ENCODE measurements around the gene ANKS1A.

Gene ANKS1A

DNA sequence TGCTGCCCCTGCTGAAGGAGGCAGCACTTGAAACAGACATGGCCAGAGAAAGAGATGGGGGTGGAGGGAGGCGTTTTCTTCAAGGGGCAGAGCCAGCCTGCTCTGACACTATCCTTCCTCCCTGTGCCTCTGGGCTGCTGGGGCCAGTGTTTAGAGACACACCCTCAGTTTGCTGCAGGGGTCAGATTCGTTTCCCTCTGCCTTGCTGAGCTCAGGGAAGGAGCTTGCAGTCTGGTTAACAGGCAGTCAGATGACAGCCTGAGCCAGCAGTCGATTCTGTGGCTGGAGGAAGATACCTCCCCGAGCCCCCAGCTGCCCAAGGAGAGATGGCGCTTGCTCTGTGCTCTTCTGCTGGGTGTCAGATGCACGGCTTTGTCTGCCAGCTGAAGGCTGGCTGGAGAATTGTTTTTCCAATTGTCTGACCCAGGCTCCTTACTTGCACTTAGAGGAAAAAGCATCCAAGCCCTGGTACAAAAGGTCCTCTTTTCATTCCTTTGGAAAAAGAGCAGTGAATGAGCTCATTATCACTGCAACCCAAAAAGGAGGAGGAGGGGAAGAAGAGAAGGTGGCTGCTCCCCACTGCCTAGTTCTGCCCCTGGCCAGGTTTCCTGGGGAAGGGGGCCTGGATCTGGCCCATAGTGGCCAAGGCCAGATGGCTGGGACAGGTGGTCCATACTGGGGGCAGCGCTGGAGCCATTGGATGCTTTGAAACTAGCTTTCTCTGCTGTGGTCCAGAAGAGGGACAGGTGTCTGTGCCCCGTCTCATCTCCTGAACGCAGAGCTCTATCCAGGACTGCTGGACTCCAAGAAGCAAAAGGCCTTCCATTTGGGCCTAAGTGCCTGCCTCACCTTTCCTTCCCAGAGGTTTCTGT is 163.9 kb downstream of the ANKS1A start:
- DNase-seq (ENCODE audit: low spot score) = no peak

DNA sequence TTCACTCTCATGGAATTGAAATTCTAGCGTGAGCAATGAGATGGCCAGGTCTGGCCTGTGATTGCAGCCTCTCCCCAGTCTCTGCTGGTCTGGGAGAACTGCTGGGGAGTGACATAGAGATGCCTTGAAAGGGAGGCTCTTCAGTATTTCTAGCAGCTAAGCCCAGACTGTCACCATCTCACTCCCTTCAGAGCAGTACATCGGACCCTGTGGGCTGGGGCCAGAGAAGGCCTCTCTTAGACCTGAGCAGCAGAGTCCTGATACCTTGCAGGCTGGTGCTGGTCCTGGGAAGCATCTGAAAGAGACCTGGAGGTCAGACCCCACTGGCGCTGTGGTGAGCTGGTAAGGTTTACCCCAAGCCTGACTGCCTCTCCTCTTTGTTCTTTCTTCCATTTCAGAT is 164.6 kb downstream of the ANKS1A start:
- no peak for DNase-seq (ENCODE audit: low spot score)

DNA sequence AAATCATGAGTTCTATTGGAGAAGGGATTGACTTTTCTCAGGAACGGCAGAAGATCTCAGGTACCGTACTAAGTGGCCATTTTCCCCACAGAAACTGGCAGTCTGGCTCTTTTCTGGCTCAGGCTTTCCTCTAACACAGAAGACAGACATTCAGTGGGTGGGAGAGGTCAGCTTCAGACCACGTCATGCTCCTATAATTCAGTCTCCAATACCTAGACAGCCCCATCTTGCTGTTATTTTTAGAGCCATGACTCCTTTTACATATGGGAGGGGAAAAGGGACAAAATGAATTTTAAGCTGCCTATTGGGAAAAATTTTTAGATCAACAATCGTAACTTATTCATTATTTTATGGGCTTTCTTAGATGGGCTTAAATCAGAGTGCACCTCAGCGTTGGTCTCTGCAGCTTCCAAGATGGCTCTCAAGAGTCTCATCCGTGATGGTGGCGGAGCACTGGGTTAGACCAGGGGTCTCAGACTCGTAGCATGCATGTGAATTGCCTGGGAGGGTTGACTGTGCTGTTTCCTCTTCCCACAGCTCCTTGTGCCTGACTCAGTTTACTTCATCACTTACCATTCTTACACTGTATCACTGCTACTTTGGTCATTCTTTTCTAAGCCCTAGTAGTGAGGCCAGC is 165.2 kb downstream of the ANKS1A start:
- no peak for DNase-seq (ENCODE audit: low spot score)

DNA sequence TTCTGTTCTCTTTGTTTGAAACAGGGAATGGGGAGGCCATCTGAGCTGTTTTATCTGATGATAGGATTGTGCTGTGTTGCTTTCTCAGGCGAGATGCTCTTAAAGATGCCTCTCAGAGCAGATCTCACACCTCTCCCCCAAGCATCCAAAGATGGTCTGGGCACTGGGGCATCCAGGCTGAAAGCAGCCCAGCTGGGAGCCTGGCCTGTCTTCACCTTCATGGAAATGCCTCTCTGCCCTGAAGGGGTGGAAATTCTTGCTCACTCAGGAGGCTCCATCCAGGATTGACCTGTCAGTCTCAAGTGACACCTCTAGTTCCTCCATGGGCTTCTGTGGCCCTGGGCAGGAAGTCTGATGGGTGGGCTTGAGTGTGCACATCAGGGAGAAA is 165.7 kb downstream of the ANKS1A start:
- no peak for DNase-seq (ENCODE audit: low spot score)

DNA sequence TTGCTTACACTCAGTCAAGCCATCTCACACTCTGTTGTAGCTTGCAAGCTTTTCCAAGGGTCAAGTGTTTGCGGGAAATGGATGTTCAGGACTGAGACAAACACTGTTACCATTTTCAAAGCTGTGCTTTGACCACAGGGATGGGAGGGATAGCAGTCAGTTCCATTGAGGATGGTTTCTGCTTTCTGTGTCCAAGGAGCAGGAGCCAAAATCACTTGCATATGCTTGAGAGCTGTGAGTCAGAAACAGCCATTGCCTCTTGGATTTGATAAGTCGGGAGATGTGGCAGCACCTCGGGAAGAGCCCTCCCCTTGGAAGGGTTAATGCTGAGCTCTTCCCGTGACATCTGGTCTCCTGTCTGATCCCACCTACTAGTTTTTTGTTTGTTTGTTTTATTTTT is 166.8 kb downstream of the ANKS1A start:
- no peak for DNase-seq (ENCODE audit: low spot score)

DNA sequence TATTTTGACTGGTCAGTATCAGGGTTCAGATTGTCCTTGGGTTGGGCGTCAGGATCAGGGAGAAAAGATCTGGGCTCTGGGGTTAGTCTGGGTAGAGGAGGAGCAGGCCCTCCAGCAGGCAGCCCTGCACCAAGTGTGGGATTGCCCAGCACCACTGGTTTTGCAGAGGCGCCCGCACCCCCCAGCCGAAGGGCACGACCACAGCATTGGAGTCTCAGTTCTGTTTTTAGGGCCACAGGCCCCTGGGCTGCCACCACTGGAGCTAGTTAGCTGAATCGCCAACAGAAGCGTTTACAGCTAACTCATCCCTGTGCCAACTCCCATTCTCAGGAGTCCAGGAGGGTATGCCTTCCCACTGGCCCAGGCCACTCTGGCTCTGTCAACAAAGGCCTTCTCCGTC is 167.9 kb downstream of the ANKS1A start:
- DNase-seq (ENCODE audit: low spot score) = no peak

DNA sequence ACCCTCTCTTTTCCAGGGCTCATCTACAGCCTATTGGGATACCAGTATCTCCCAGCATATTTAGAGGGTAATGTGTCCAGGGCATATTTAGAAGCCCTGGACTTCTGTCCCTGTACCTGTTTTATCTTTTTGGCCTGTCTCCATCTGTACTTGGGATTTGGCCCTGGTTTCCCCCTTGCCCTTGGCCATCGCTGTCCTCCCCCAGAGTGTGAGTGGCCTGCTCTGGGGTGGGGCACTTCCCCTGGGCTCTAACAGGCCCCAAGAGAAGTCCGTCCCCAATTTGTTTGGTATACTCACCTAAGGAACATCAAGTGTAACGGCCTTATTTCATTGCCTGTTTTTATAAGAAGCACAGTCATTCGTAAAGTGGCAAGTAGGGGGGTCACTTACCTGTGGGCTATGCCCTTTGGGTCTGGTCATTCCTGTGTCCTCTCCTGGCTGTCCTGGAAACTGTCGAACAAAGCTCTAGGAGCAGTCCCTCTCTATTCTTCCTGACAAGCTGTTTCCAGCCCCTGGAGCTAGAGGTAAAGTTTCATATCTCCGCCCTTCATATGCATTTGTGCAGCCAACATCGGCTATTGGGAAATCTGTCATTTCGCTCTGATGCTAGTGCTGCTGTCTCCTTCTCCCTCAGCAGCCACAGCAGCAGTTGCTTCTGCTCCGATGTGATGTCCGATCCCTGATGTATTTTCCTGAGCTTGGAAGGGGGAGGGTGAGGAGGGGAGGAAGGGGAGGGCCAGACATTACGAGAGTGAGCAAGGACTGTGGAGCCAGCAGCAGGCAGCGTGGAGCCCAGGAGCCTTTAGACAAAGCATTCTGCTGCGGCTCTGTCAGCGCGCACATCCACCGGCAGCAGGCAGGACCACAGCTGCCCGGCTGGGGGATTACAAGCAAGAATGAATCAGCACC is 168.6 kb downstream of the ANKS1A start:
- DNase-seq (ENCODE audit: low spot score) = peak; percentile 11

DNA sequence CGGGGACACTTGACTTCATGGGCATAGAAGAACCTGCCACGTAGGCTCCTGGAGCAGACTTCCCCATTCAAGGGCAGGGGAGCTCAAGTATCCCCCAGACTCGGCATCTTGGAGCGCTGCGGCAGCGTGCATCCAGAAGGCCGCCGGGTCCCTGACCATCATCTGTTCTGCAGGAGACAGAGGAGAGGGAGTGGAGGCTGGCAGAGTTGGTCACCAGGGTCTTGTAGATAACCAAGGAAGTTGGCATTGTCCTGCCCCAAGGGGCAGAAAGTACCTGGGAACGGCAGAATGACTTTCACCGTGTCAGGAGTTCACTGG is 169.3 kb downstream of the ANKS1A start:
- no peak for DNase-seq (ENCODE audit: low spot score)

DNA sequence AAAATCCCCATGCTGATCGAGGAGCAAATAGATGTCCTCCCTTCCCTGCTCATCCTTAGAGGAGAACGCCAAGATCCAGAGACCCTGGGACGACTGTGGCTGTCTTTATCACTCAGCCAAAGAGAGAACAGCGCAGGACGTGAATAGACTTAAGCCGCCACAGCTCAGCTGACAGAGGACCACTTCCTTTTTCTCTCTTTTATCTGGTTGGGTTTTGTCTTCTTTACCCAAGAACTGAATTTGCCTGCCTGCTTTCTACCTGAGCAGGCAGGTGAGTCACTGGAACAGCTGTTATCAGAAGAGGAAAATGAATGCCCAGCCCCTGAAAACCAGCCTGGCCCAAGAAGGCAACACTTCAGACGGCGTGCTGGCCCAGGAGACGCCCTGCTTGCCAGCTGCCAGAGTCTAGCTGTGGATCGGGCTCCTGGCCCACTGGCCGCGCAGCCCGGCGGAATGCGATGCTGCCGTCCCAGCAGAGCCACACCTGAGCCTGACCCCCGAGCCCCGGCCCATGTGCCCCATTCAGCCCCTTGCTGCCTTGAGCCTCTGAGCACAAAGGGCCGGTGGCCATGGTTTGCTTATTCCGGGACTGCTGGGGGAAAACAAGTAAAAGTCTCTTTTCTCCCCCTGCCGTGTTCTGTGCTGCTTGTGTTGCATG is 169.9 kb downstream of the ANKS1A start:
- no peak for DNase-seq (ENCODE audit: low spot score)

DNA sequence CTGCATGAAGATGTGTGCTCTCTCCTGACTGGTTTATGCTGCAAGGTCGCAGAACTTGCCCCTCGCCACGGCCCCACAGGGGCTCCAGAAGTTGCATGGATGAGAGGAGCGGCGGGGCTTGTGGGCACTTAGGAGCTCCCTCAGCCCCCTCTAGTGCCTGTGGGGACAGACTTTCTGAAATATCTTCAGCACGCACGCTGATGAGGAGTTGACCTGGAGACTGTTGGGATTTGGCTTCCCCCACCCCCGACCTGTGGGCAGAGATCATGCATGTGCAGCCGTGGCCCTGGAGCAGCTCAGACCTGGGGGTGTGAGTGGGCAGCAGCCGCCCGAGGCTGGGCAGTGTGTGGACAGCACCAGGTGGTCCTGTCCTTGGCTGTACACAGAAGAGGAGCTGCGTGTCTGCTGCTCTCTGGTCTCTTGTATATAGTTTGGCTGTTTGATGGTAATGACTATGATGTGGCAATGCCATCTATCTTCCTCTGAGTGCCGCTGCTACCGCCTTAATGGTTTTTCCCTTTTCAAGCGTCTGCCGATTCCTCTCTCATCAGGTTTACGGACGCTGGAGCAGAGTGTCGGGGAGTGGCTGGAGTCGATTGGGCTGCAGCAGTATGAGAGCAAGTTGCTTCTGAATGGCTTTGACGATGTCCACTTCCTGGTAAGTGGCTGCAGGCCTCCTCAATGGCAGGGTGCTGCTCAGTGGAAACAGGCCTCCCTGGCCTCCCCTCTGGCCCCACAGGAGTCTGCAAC is 170.7 kb downstream of the ANKS1A start:
- no peak for DNase-seq (ENCODE audit: low spot score)

DNA sequence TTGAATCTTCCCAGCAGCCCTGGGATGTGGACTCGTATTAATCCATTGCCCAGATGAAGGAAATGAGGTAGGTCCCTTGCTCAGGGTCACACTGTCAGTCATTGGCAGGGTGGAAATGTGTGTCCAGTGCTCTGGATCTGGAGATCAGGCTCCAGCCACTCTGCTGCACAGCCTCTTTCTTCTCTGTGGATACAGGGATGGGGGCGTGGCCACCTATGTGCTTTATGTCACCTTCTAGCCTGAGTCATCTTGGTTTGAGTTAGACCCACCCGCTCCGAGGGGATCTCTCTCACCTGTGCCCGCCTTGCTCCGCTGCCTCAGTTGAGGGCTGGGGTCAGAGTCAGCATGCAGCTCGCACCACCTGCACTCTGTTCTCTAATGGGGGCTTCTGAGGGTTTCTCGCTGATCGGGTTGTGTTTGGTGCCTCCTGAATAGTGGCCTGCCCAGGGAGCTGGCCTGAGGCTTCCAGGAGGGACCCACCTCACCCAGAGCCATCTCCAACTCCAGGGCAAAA is 172.1 kb downstream of the ANKS1A start:
- no peak for DNase-seq (ENCODE audit: low spot score)

DNA sequence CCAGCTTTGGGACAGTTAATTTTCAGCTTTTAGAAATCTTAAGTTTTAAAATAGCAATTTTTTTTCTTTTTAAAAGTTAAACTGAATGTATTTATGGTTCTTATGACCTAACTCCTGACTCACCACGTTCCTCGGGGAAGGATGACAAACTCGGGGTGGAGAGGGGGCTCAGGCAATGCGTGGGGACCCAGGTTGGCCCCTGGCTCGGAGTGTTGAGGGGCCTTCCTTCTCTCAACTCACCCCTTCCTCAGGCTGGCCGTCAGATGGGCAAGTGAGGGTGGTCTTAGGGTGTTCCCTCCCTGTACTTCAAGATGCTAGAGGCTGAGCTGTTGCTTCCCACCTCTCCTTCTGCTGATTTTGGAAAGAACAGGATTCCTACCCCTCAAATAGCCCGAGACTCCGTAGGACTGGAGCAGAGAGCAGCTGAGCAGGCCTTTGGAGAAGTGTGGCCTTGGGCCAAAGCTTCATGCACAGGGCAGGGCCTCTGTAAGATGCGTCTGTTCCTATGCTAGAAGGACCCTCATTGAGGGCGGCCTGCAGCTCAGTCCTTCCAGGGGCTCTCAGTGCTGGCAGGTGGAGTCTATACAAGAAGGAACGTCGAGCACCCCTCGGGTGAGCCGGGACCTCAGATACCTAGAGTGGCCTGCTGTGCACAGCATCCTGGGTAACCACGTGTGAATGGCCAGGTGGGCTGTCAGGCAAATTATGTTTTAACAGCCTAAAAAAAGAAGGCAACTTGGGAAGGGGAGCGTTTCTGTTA is 172.8 kb downstream of the ANKS1A start:
- DNase-seq (ENCODE audit: low spot score) = no peak

DNA sequence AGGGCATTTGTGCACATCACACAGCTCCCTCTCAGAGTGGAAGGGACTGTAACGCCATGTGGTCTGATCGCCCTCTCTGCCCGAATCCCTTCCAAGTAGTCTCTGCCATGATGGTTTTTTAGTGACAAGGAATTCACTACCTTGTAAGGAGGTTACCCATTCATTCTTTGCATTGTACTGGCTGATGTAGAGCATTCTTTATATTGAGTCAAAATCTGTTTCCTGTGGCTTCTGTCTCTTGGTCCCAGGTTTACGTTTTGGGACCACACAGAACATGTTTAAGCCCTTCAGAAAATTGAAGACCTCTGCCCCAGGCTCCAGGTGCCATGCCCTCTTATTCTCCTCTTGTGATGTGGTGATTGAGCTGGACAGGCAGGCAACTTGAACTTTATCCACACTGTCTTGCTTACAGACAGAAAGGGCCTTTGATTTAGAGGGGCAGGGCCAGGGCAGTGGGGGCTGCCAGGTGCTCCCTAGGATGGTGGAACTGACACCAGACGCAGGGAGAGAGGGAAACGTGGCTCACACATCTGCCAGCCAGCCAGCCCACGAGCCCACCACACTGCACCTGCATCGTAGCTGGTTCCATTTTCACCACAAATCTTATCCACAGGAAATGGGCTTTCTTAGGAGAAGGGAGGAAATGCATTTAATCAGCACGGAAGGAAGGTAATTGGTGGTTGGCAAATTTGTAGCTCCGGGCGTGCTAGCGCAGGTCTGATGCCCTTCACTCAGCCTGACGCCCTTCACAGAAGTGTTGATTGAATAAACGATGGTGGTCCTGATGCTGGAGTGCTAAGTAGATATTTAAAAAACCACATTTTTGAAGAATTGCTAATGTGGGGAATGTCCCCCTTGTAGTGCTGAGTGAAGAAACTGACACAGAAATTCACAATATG is 173.9 kb downstream of the ANKS1A start:
- DNase-seq (ENCODE audit: low spot score) = no peak

DNA sequence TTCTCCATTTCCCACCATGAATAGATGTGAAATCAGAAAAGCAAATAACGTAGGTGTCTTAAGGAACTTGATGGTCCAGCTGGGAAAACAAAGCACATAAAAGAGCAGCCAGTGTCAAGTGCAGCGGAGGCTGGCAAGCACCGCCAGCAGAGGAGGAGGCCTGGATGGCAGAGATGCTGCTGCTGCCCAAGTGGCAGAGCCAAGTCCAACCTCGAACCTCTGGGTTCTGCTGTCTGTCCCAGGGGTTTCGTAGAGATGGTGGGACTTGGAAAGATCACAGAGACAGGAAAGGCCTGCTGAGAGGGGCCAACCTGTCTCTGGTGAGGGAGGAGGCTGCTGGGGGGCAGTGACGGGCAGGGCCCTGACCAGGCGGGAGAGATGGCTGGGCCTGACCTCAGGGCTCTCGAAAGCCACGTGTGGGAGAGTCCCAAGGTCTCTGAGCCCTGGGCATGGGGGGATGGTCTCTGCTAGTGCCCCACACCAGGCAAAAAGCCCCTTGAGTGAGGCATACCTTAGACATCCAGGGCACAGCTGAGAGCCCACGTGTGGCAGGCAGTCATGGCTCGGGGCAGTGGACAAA is 174.7 kb downstream of the ANKS1A start:
- DNase-seq (ENCODE audit: low spot score) = no peak

DNA sequence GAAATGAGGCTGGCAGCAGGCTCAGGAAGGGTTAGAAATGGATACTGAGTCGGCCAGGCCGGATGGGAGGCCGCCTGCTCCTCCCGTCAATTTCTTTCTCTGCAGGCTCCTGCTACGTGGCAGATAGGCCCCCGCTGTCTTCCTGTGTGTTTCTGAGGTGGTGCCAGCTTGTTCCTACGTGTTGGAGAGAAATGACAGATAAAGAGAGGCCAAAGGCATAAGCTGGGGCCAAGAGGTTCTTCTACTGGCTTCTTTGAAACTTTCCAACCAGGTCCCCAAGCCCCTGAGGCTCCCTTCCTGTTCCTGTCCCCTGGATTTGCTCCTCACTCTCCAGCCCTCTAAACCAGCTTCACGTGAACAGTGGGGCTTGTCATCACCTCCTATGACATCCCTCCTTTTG is 175.2 kb downstream of the ANKS1A start:
- DNase-seq (ENCODE audit: low spot score) = no peak

DNA sequence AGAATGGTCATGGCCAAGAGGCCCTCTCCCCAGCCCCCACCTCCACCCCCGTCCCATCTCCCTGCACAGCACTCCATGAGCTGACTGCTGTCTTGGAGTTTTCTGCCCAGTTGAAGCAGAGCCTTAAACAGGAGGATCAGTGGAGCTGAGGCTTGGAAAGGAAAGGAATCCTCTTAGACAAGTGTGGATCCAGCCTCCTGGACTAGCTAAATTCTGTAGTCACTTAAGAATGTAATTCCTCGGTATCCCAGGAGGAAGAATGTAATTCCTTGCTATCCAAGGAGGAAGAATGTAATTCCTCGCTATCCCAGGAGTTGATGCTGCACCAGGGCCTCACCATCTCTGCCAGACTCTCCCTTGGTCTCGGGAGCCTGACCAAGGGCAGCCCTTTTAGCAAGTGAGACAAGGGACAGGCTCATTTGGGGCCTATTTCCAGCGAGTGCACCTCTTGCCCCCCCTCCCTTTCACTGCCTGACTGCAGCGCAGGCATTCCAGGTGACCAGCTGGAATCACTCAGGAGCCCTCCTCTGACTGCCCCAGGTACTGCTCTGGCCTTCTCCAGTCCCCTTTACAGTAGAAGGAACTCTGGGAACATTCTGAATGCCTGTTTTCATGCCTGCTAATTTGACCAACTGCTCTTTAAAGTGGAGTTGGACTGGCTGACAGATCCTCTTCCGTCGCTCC is 175.8 kb downstream of the ANKS1A start:
- no peak for DNase-seq (ENCODE audit: low spot score)

DNA sequence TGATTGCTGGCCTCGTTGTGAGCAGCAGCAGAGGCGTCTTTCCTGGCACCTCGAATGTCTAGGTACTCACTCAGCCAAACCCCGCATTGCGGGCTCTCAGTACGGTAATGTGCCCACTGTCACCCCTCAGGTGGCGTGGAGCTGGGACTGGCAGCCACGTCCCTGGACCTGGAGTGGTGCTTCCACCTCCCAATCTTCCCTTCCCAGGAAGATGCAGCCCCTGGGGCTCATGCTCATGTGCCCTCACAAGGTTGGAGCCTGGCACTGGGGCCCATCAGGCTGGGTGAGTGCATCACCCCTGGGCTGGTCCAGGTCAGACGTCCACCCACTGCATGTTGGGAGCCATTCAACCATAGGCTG is 176.4 kb downstream of the ANKS1A start:
- DNase-seq (ENCODE audit: low spot score) = no peak

DNA sequence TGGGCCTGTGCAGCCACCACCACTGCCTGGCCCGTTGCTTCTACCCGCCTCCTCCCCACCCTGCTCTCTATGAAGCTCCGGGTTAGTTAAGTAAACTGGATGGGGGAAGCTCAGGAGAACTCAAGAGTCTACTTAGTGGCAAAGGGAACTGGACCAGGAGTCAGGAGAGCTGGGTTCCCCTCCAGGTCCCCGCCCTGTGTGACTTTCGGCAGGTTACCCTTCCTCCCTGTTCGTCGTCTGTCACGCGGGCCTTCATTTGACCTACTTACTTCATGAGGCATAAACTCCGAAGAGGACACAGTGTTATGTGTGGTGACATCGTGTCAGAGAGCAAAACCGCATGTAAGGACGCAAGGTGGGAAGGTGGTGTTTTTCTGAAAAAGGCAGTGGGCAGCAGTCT is 176.8 kb downstream of the ANKS1A start:
- no peak for DNase-seq (ENCODE audit: low spot score)

Measured in SK-N-DZ (cell line).